Heart left ventricle (tissue), 16 donors: ENCODE results near the gene PPP1R9A. TPM values are rescaled to one million over a fixed set of nuclear protein-coding genes. Genes with fewer than 3 reads are reported as not detected.

Experiments used
- ATAC-seq, 4 donors: fragments of 200-7000 bp; cut with Tn5 transposase; one replicate each; pipeline ENCODE4 v1.9.1; 2020 to 2022; ENCODE audit warnings: moderate library complexity in 4 of 4, mild to moderate bottlenecking in 3 of 4, moderate number of reproducible peaks in 1 of 4
- DNase-seq, 5 donors: peaks; one replicate each; pipeline ENCODE4 v3.0.0-alpha.2; 2020
- H3K27ac ChIP-seq, 12 donors: fragments of 200-600 bp; sonication (generic) in 4 of 12; one replicate each; pipeline versions ENCODE4 v1.5.0 to v1.8.0; 2016 to 2022; ENCODE audit warnings: mild to moderate bottlenecking in 2 of 12
- H3K27me3 ChIP-seq, 9 donors: fragments of 200-600 bp; sonication (generic) in 2 of 9; one replicate each; pipeline versions ENCODE4 v1.5.1 to v1.8.0; 2016 to 2022; ENCODE audit warnings: mild to moderate bottlenecking in 3 of 9
- H3K36me3 ChIP-seq, 9 donors: fragments of 200-600 bp; sonication (generic) in 2 of 9; one replicate each; pipeline versions ENCODE4 v1.5.0 to v1.8.0; 2018 to 2022; ENCODE audit warnings: mild to moderate bottlenecking in 2 of 9
- H3K4me1 ChIP-seq, 12 donors: fragments of 200-600 bp; sonication (generic) in 4 of 12; one replicate each; pipeline versions ENCODE4 v1.5.0 to v1.8.0; 2016 to 2022; ENCODE audit warnings: mild to moderate bottlenecking in 3 of 12
- H3K4me3 ChIP-seq, 12 donors: fragments of 200-600 bp; sonication (generic) in 4 of 12; one replicate each; pipeline versions ENCODE4 v1.5.0 to v1.8.0; 2017 to 2022; ENCODE audit warnings: mild to moderate bottlenecking in 9 of 12, moderate library complexity in 4 of 12
- H3K9me3 ChIP-seq, 12 donors: fragments of 200-600 bp; sonication (generic) in 4 of 12; one replicate each; pipeline versions ENCODE4 v1.5.0 to v1.8.0; 2016 to 2022; ENCODE audit warnings: mild to moderate bottlenecking in 1 of 12
- CTCF ChIP-seq, 12 donors: fragments of 200-600 bp; sonication (generic) in 4 of 12; IDR thresholded peaks; one replicate each; pipeline versions ENCODE4 v1.5.0 to v1.8.0; 2018 to 2022; ENCODE audit warnings: antibody characterized with exemption in 12 of 12, mild to moderate bottlenecking in 5 of 12
- POLR2A ChIP-seq, 2 donors: fragments of 450-650 bp; IDR thresholded peaks; one replicate each; pipeline ENCODE4 v1.6.1; 2017; ENCODE audit warnings: antibody characterized with exemption in 2 of 2, mild to moderate bottlenecking in 2 of 2, moderate library complexity in 2 of 2
- WGBS, 4 donors: extraction: QIAGEN DNeasy Blood & Tissue Kit in 2 of 4; methylation state at CpG; one replicate each; pipeline versions ENCODE4 v1.1.5 to v1.1.7; 2013 to 2018; 5-methylcytosine and 5-hydroxymethylcytosine counted together
- intact Hi-C, 10 donors: fragments of 100-400 bp; cut with DNase I; formaldehyde crosslinking; loops; one replicate each; pipeline versions ENCODE4 v1.11.1 to v1.14.2; 2022
- polyA plus RNA-seq, 2 donors: library from polyadenylated mRNA; stranded (reverse); fragments of 200-250 nt; gene quantifications; one replicate each; pipeline ENCODE4 v1.2.3, GENCODE V29; 2013
- total RNA-seq, 9 donors: library from RNA; depleted of rRNA in 2 of 9; stranded (reverse); fragments of >200 nt in 2 of 9; fragmentation: NEBNext Ultra II Directional in 3 of 9; extraction: Animal tissue kit (Norgen Biotek cat#: 25700) in 3 of 9; gene quantifications; one replicate each; pipeline versions ENCODE4 v1.1.0 to v1.2.4, GENCODE V29; 2016 to 2023
- donor health status: ischemic (EF 13 %, LVEDD 7.1; RV severe dilation, severe dysfunction).
- donor health status: healthy with polysubstance abuse.
- donor health status: DM: no; HTN: yes; CAD: no.
- donor health status: DM: no; HTN: no; CAD: no.
- donor health status: ischemic (EF 25% LVEDD 6.9; RV normal size, moderate dysfunction).
- donor health status: ischemic (EF 25% LVEDD 5.7; RV mildly dilated, moderate dysfunction).
- donor health status: healthy.
- donor health status: DM: yes; HTN: yes; CAD: no.
- donor health status: ischemic (EF 35%, LVEDD 5.7; RV mildly dilated, moderate dysfunction).
- donor health status: nonischemic (EF 11% LVEDD 7.7; RV severe dilation, severe dysfunction).
- donor health status: DM: yes; HTN: yes; CAD: no.
- donor health status: PGD.
- donor health status: ischemic (EF 29% LVEDD 5.4; RV normal size, mild dysfunction).
- donor health status: nonischemic (EF 23%, LVEDD 6.1; RV moderate dilation, normal function).

Gene PPP1R9A
- total and polyA plus RNA-seq, 11 donors, result 3.6 to 42.8 (median 30.0) TPM

- no peak overlapping the region for H3K27ac ChIP-seq
- DNase-seq, result no peak
- H3K9me3 ChIP-seq, result no peaks in the 10 kb centered on the region
- ATAC-seq, result no peak
- H3K27me3 ChIP-seq, result peaks cover 0 to 18% (median 0%) of the 10 kb centered on the region in 9 donors
- WGBS, 4 donors, result 90 to 98% (median 94%) methylated on average over 1 of the region's 1 CpG
- no peak for TF ChIP-seq POLR2A (IDR thresholded peaks at IDR 0.05)
- TF ChIP-seq CTCF (IDR thresholded peaks at IDR 0.05), result no peak
- H3K36me3 ChIP-seq, result no peaks in the 10 kb centered on the region
- no peak overlapping the region for H3K4me3 ChIP-seq
- H3K4me1 ChIP-seq, result peaks cover 0 to 12% (median 2%) of the 10 kb centered on the region in 12 donors
- intact Hi-C loops, result loop anchor here in 4 of 10 donors (5.0 to 10.0 kb wide), 4 partner anchors 137 to 292 kb away; partner anchors contain the start of gene SGCE (in 1 of the 4)
Measured at GRCh38 chr7:94904982-94905381, 2.4 kb upstream of the PPP1R9A start.

- H3K36me3 ChIP-seq, result no peaks in the 10 kb centered on the region
- peaks cover 0 to 12% (median 2%) of the 10 kb centered on the region in 12 donors for H3K4me1 ChIP-seq
- no peak overlapping the region for H3K4me3 ChIP-seq
- intact Hi-C loops, result loop anchor here in 4 of 10 donors (5.0 to 10.0 kb wide), 4 partner anchors 136 to 291 kb away; partner anchors contain the start of gene SGCE (in 1 of the 4)
- DNase-seq (no peak), ATAC-seq (no peak)
- H3K27me3 ChIP-seq, result peaks cover 0 to 18% (median 0%) of the 10 kb centered on the region in 9 donors
- no peaks in the 10 kb centered on the region for H3K9me3 ChIP-seq
- 87 to 91% (median 89%) methylated on average over 8 of the region's 8 CpGs for WGBS, 4 donors
- TF ChIP-seq CTCF (IDR thresholded peaks at IDR 0.05) (no peak), POLR2A (IDR thresholded peaks at IDR 0.05) (no peak)
- no peak overlapping the region for H3K27ac ChIP-seq
Measured at GRCh38 chr7:94906065-94906851, 1.1 kb upstream of the PPP1R9A start.

- intact Hi-C loops, result loop anchor here in 4 of 10 donors (5.0 to 10.0 kb wide), 4 partner anchors 134 to 289 kb away; partner anchors contain the start of gene SGCE (in 1 of the 4)
- ATAC-seq, result peak; percentile 23 to 65 (median 46)
Measured at GRCh38 chr7:94907811-94908322, 473 bp downstream of the PPP1R9A start.

More at GRCh38 chr7:94907811-94908322, 473 bp downstream of the PPP1R9A start:
- H3K36me3 ChIP-seq, result no peaks in the 10 kb centered on the region
- no peak for DNase-seq
- H3K4me1 ChIP-seq, result peaks cover 0 to 20% (median 3%) of the 10 kb centered on the region in 12 donors
- TF ChIP-seq CTCF (IDR thresholded peaks at IDR 0.05), result no peak
- no peak for TF ChIP-seq POLR2A (IDR thresholded peaks at IDR 0.05)
- H3K27me3 ChIP-seq, result peaks cover 0 to 18% (median 0%) of the 10 kb centered on the region in 9 donors
- peak overlapping the region; percentile 35 to 83 (median 60) for H3K4me3 ChIP-seq
- H3K9me3 ChIP-seq, result no peaks in the 10 kb centered on the region
- 0 to 3% (median 1%) methylated on average over 27 to 65 of the region's 65 CpGs for WGBS, 4 donors
- H3K27ac ChIP-seq, result peak overlapping the region; percentile 40 to 84 (median 74)
